ENCODE data around the gene PXT1.

- no peak for TF ChIP-seq CTCF (IDR thresholded peaks at IDR 0.05)
- no peak for TF ChIP-seq POLR2A (IDR thresholded peaks at IDR 0.05)
These were observed 84.8 kb downstream of the PXT1 start for GRCh38 chr6:36357872-36358225.

Data from testis (tissue), 2 donors.